Measurements from ENCODE around the gene DDX31.

DDX31 gene

GRCh38 chr9:132591751-132592314 lies 78.0 kb downstream of the DDX31 start:
- DNase-seq, result no peak

- DNase-seq, result no peak
Measured at GRCh38 chr9:132591244-132591643, 78.5 kb downstream of the DDX31 start.

GRCh38 chr9:132590318-132591182 lies 79.2 kb downstream of the DDX31 start:
- DNase-seq, result no peak

- DNase-seq, result no peak
Measured at GRCh38 chr9:132590037-132590317, 79.8 kb downstream of the DDX31 start.

- DNase-seq, result no peak
Measured at GRCh38 chr9:132589148-132590036, 80.4 kb downstream of the DDX31 start.

GRCh38 chr9:132588501-132589147 lies 81.2 kb downstream of the DDX31 start:
- no peak for DNase-seq

GRCh38 chr9:132588098-132588497 lies 81.7 kb downstream of the DDX31 start:
- no peak for DNase-seq

GRCh38 chr9:132587592-132587955 lies 82.2 kb downstream of the DDX31 start:
- no peak for DNase-seq

GRCh38 chr9:132586830-132587591 lies 82.8 kb downstream of the DDX31 start:
- DNase-seq, result no peak

GRCh38 chr9:132585954-132586829 lies 83.6 kb downstream of the DDX31 start:
- DNase-seq, result peak; percentile 40

- no peak for DNase-seq
Measured at GRCh38 chr9:132584601-132585560, 84.9 kb downstream of the DDX31 start.

- DNase-seq, result no peak
Measured at GRCh38 chr9:132583584-132584304, 86.0 kb downstream of the DDX31 start.

- no peak for DNase-seq
Measured at GRCh38 chr9:132582786-132583583, 86.8 kb downstream of the DDX31 start.

GRCh38 chr9:132582276-132582785 lies 87.5 kb downstream of the DDX31 start, which contains the start of gene BARHL1:
BARHL1 (plus strand) TSS chr9:132582606; CDS start chr9:132582798, 192 bp downstream.
- DNase-seq, result no peak

- DNase-seq, result no peak
Measured at GRCh38 chr9:132579427-132579798, 90.4 kb downstream of the DDX31 start.

- no peak for DNase-seq
Measured at GRCh38 chr9:132578367-132578932, 91.3 kb downstream of the DDX31 start.

- DNase-seq, result no peak
Measured at GRCh38 chr9:132577119-132577518, 92.7 kb downstream of the DDX31 start.

- no peak for DNase-seq
Measured at GRCh38 chr9:132575811-132576210, 94.0 kb downstream of the DDX31 start.
